NT2/D1 (cell line): Measurements from ENCODE around the gene ARL16.

Experiments used
- SUZ12 ChIP-seq: IDR thresholded peaks from 2 replicates; pipeline ENCODE4 v1.6.1; 2011; ENCODE audit not compliant: insufficient read length, insufficient read depth; ENCODE audit errors: extremely low read depth
- YY1 ChIP-seq: IDR thresholded peaks from 2 replicates; pipeline ENCODE4 v1.6.1; 2011; ENCODE audit not compliant: insufficient read length, insufficient read depth
- ZNF274 ChIP-seq: IDR thresholded peaks from 2 replicates; pipeline ENCODE4 v1.6.1; 2011; ENCODE audit warnings: mild to moderate bottlenecking, low read depth, low read length

DNA sequence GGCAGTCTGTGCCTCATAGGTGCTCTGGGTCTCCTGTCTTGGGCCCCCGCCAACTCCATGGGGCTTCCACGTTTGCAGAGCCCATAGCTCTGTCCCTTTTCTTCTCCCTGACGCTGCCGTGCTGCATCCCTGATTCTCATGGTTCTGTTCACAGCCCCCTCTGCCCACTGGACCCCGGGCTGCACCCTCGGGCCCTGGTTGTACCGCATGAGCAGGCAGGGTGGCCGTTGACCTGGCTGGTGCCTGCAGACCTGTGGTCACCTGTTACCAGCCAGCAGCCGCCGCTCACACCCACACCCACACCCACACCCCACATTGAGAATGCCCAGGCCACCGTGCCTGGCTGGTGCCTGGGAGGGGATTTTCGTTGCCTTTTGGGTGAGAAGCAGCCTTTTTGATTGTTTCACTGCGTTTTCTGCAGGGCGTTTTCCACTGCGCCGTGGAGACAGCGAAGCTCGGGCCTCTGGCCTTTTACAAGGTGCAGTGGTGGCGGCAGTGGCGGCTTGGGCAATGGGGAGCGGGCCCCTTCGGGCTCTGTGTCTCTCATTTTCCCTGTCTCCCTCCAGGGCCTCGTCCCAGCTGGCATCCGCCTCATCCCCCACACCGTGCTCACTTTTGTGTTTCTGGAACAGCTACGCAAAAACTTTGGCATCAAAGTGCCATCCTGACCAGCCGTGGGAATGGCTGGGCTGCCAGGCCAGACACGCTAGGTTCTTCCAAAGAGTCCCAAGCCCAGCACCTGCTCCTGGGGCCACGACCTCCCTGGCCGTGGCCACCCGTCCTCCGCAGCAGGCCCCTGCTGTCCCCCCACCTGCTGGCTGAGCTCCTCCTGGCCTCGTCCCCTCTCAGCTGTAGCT is 36.0 kb upstream of the ARL16 start:
- TF ChIP-seq ZNF274 = no peak
- TF ChIP-seq SUZ12 = no peak
- no peak for TF ChIP-seq YY1
